HG03565 (cell line): ENCODE data around the gene CREBBP.
"Not testable (repeated sequence)": the region's sequence is repeated elsewhere in the genome, so short reads cannot be mapped to it uniquely, and the experiment has no call there.

ENCODE experiments used
- ATAC-seq: cut with Tn5 transposase; IDR thresholded peaks from one replicate; pipeline ENCODE4 v1.9.1; 2021; ENCODE audit warnings: mild to moderate bottlenecking, moderate library complexity; ENCODE audit not compliant: unreplicated experiment

CREBBP gene

GRCh38 chr16:3717235-3718018 lies 163.1 kb downstream of the CREBBP start, which contains the start of gene TRAP1:
Gene TRAP1 (minus strand): TSS chr16:3717524. CDS start chr16:3717508, 16 bp downstream.
- ATAC-seq: peak; percentile 73

GRCh38 chr16:3716831-3717234 lies 163.7 kb downstream of the CREBBP start:
- ATAC-seq: no peak

DNA sequence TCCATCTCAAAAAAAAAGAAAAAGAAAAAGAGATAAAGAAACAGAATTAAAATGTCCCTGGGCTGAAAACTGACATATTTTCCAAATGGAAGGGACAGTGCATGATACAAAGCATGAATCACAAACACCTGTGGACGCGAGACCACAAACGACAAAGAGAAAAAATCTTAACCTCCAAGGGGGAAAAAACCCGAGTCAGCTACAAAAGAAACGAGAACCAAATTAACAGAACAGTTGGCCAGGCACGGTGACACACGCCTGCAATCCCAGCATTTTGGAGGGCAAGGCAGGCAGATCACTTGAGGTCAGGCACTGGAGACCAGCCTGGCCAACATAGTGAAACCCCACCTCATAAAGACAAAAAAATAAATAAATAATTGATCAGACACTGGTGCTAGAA lies 165.1 kb downstream of the CREBBP start:
- ATAC-seq: no peak

DNA sequence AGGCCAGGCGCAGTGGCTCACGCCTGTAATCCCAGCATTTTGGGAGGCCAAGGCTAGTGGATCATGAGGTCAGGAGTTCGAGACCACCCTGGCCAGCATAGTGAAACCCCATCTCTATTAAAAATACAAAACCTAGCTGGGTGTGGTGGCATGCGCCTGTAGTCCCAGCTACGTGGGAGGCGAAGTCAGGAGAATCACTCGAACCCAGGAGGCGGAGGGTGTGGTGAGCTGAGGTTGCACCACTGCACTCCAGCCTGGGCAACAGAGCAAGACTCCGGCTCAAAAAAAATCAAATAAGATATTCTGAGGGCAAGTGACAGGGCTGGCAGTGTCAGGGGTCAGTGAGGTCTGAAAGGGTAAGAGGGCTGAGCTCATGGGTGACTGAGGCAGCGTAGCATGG lies 166.1 kb downstream of the CREBBP start:
- ATAC-seq: not testable (repeated sequence)

GRCh38 chr16:3713587-3714242 lies 166.8 kb downstream of the CREBBP start:
- no peak for ATAC-seq

GRCh38 chr16:3712861-3713372 lies 167.6 kb downstream of the CREBBP start:
- no peak for ATAC-seq

- no peak for ATAC-seq
Observed at GRCh38 chr16:3706253-3707012, 174.1 kb downstream of the CREBBP start.

DNA sequence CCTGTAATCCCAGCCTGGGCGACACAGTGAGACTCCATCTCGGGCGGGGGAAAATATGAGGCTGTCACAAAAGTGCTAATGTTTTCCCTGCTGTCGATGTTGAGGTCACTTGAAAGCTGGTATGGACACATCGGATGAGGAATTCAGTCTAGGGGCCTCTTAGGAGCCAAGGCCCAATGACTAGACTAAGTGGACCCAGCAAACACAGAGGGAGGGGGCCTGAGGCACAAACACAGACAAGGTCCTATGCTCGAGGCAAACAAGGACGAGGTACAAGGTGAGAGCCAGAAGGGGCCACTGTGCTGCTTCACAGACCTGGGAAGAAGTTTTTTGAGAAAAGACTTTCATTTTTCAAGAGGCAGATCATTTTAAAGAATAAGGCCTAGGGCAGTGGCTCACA lies 178.4 kb downstream of the CREBBP start:
- no peak for ATAC-seq

DNA sequence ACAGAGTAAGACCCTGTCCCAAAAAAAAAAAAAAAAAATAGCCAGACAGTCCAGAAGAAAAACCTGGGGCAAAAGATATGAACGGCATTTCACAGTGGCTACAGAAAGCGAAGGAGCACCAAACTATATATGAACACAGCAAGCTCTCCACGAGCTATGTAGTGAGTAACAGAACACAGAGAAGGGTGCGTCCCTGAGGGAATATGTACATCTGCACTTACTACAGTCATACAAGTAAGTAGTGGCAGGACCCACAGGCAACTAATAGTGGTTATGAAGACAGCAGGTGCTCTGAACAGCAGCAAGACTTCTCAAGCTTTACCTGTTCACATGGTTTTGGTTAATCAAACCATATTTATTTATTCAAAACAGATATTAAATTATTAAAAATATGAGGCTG lies 179.0 kb downstream of the CREBBP start:
- ATAC-seq: no peak

GRCh38 chr16:3698941-3699340 lies 181.6 kb downstream of the CREBBP start:
- ATAC-seq: no peak

GRCh38 chr16:3696425-3697218 lies 183.9 kb downstream of the CREBBP start:
- no peak for ATAC-seq

- no peak for ATAC-seq
Observed at GRCh38 chr16:3695610-3696369, 184.7 kb downstream of the CREBBP start.

GRCh38 chr16:3694051-3694450 lies 186.5 kb downstream of the CREBBP start:
- ATAC-seq: no peak

GRCh38 chr16:3691761-3692160 lies 188.8 kb downstream of the CREBBP start:
- no peak for ATAC-seq

GRCh38 chr16:3690980-3691720 lies 189.4 kb downstream of the CREBBP start:
- ATAC-seq: no peak

- ATAC-seq: peak; percentile 65
Observed at GRCh38 chr16:3690470-3690928, 190.0 kb downstream of the CREBBP start.

- no peak for ATAC-seq
Observed at GRCh38 chr16:3689731-3690130, 190.8 kb downstream of the CREBBP start.

- ATAC-seq: no peak
Observed at GRCh38 chr16:3687792-3688191, 192.7 kb downstream of the CREBBP start.

DNA sequence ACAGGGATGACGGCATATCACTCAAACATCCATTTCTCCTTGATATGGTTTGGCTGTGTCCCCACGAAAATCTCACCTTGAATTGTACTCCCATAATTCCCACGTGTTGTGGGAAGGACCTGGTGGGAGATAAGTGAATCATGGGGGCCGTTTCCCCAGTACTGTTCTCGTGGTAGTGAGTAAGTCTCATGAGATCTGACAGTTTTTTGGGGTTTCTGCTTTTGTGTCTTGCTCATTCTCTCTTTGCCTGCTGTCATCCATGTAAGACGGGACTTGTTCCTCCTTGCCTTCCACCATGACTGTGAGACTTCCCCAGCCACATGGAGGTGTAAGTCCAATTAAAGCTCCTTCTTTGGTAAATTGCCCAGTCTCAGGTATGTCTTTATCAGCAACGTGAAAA lies 193.5 kb downstream of the CREBBP start:
- ATAC-seq: no peak
